Liver (tissue), 9 donors: ENCODE data around the gene TNNT3. TPM values are rescaled to one million over a fixed set of nuclear protein-coding genes. Genes with fewer than 3 reads are reported as not detected.
"Not testable (repeated sequence)": the region's sequence is repeated elsewhere in the genome, so short reads cannot be mapped to it uniquely, and the experiment has no call there.

Experiments
- DNase-seq: peaks from one replicate; pipeline ENCODE4 v3.0.0-alpha.2; 2017; ENCODE audit warnings: low spot score
- H3K27ac ChIP-seq, 2 donors: one replicate each; pipeline ENCODE4 v1.7.0; 2013; ENCODE audit warnings: inconsistent platforms in 2 of 2, low read length in 2 of 2, control low read depth in 1 of 2, low read depth in 1 of 2, mild to moderate bottlenecking in 1 of 2
- H3K27me3 ChIP-seq, 4 donors: one replicate each; pipeline versions ENCODE4 v1.6.1 to v1.7.0; 2013; ENCODE audit warnings: low read length in 3 of 4, inconsistent platforms in 1 of 4, mild to moderate bottlenecking in 1 of 4, moderate library complexity in 1 of 4; ENCODE audit not compliant: control insufficient read depth in 4 of 4, insufficient read depth in 4 of 4
- H3K36me3 ChIP-seq, 4 donors: one replicate each; pipeline versions ENCODE4 v1.6.1 to v1.7.0; 2013; ENCODE audit warnings: low read length in 3 of 4, mild to moderate bottlenecking in 3 of 4, low read depth in 1 of 4, moderate library complexity in 1 of 4; ENCODE audit not compliant: control insufficient read depth in 4 of 4, insufficient read depth in 3 of 4
- H3K4me1 ChIP-seq, 4 donors: one replicate each; pipeline versions ENCODE4 v1.6.1 to v1.7.0; 2013; ENCODE audit warnings: low read length in 3 of 4, mild to moderate bottlenecking in 3 of 4, moderate library complexity in 1 of 4; ENCODE audit not compliant: control insufficient read depth in 4 of 4, insufficient read depth in 4 of 4
- H3K4me3 ChIP-seq, 3 donors: one replicate each; pipeline versions ENCODE4 v1.6.1 to v1.7.0; 2013; ENCODE audit warnings: low read length in 3 of 3, control low read depth in 1 of 3, low read depth in 1 of 3, mild to moderate bottlenecking in 1 of 3
- H3K9ac ChIP-seq, 2 donors: one replicate each; pipeline ENCODE4 v1.7.0; 2013; ENCODE audit warnings: low read length in 2 of 2, mild to moderate bottlenecking in 2 of 2, moderate library complexity in 2 of 2, control low read depth in 1 of 2, low read depth in 1 of 2
- H3K9me3 ChIP-seq, 4 donors: one replicate each; pipeline versions ENCODE4 v1.6.1 to v1.7.0; 2013; ENCODE audit warnings: low read length in 3 of 4; ENCODE audit not compliant: control insufficient read depth in 4 of 4
- ATF3 ChIP-seq: IDR thresholded peaks from 2 replicates; pipeline ENCODE4 v1.6.1; 2016; ENCODE audit warnings: antibody characterized with exemption
- CTCF ChIP-seq: fragments of 150-350 bp; IDR thresholded peaks from 2 replicates; pipeline ENCODE4 v1.5.1; 2017; ENCODE audit warnings: improper control_type of control experiment, low read depth, low read length; ENCODE audit not compliant: missing input control
- EGR1 ChIP-seq, 2 donors: IDR thresholded peaks; 2 replicates each; pipeline ENCODE4 v1.6.1; 2016 to 2018; ENCODE audit warnings: antibody characterized with exemption in 2 of 2, low read depth in 2 of 2
- FOXA1 ChIP-seq: IDR thresholded peaks from 2 replicates; pipeline ENCODE4 v1.6.1; 2016; ENCODE audit warnings: antibody characterized with exemption
- FOXA2 ChIP-seq: IDR thresholded peaks from 2 replicates; pipeline ENCODE4 v1.6.1; 2016; ENCODE audit warnings: antibody characterized with exemption
- GABPA ChIP-seq, 2 donors: IDR thresholded peaks in 1 of 2; conservative IDR thresholded peaks in 1 of 2; 2 replicates each; pipeline ENCODE4 v1.6.1; 2016; ENCODE audit warnings: antibody characterized with exemption in 2 of 2, mild to moderate bottlenecking in 1 of 2, moderate library complexity in 1 of 2
- HNF4A ChIP-seq, 2 donors: conservative IDR thresholded peaks; 2 replicates each; pipeline ENCODE4 v1.6.1; 2016; ENCODE audit warnings: antibody characterized with exemption in 2 of 2, mild to moderate bottlenecking in 2 of 2
- HNF4G ChIP-seq: IDR thresholded peaks from 2 replicates; pipeline ENCODE4 v1.6.1; 2016; ENCODE audit warnings: antibody characterized with exemption
- JUND ChIP-seq, 2 donors: IDR thresholded peaks; 2 replicates each; pipeline ENCODE4 v1.6.1; 2016; ENCODE audit warnings: antibody characterized with exemption in 2 of 2
- MAX ChIP-seq: IDR thresholded peaks from 2 replicates; pipeline ENCODE4 v1.6.1; 2016; ENCODE audit warnings: antibody characterized with exemption
- NR2F2 ChIP-seq: IDR thresholded peaks from 2 replicates; pipeline ENCODE4 v1.6.1; 2016; ENCODE audit warnings: antibody characterized with exemption
- RAD21 ChIP-seq, 2 donors: IDR thresholded peaks; 2 replicates each; pipeline ENCODE4 v1.6.1; 2016; ENCODE audit warnings: antibody characterized with exemption in 2 of 2, mild to moderate bottlenecking in 2 of 2
- REST ChIP-seq: IDR thresholded peaks from 2 replicates; pipeline ENCODE4 v1.6.1; 2016; ENCODE audit warnings: antibody characterized with exemption, mild to moderate bottlenecking
- RXRA ChIP-seq, 2 donors: IDR thresholded peaks; 2 replicates each; pipeline ENCODE4 v1.6.1; 2017 to 2018; ENCODE audit warnings: antibody characterized with exemption in 2 of 2, mild to moderate bottlenecking in 1 of 2
- SP1 ChIP-seq: IDR thresholded peaks from 2 replicates; pipeline ENCODE4 v1.6.1; 2018; ENCODE audit warnings: antibody characterized with exemption, mild to moderate bottlenecking
- TAF1 ChIP-seq: conservative IDR thresholded peaks from 2 replicates; pipeline ENCODE4 v1.6.1; 2016; ENCODE audit warnings: antibody characterized with exemption, mild to moderate bottlenecking
- YY1 ChIP-seq: IDR thresholded peaks from 2 replicates; pipeline ENCODE4 v1.6.1; 2016; ENCODE audit warnings: antibody characterized with exemption, mild to moderate bottlenecking
- ZBTB33 ChIP-seq: IDR thresholded peaks from 2 replicates; pipeline ENCODE4 v1.6.1; 2016; ENCODE audit warnings: antibody characterized with exemption
- WGBS: extraction: QIAGEN DNeasy Blood & Tissue Kit; methylation state at CpG from one replicate; pipeline ENCODE4 v1.1.7; 2013; 5-methylcytosine and 5-hydroxymethylcytosine counted together
- polyA plus RNA-seq, 2 donors: library from polyadenylated mRNA; stranded (reverse) in 1 of 2; unstranded in 1 of 2; fragments of 200-250 nt in 1 of 2; fragments of >200 nt in 1 of 2; fragmentation: Nextera tagmentation in 1 of 2; extraction: Ambion mirVana in 1 of 2; gene quantifications; one replicate each; pipeline versions ENCODE4 v1.2.1 to v1.2.3, GENCODE V29; 2013 to 2015
- total RNA-seq, 2 donors: library from RNA; depleted of rRNA; stranded (reverse); fragments of >200 nt; gene quantifications; one replicate each; pipeline ENCODE4 v1.2.3, GENCODE V29; 2014
- donor health status: healthy.
- donor health status: healthy.
- donor health status: healthy.
- donor health status: healthy.
- donor health status: healthy.

TNNT3 gene
- total and polyA plus RNA-seq, 4 donors: 0.06 to 0.14 TPM; not detected in 2

GRCh38 chr11:1875093-1875850 lies 44.2 kb upstream of the TNNT3 start:
- Histone ChIP-seq H3K9ac (no peak overlapping the region), H3K9me3 (no peaks in the 10 kb centered on the region), H3K4me3 (no peak overlapping the region), H3K36me3 (no peaks in the 10 kb centered on the region), H3K4me1 (peaks cover 0 to 3% (median 0%) of the 10 kb centered on the region in 4 donors), H3K27me3 (no peaks in the 10 kb centered on the region), H3K27ac (peak overlapping the region in 1 of 2 donors; percentile 20)
- 74% methylated on average over 28 of the region's 28 CpGs for WGBS
- TF ChIP-seq EGR1 (IDR thresholded peaks at IDR 0.05; ENCODE audit: low read depth in 2 of 2) (no peak), JUND (IDR thresholded peaks at IDR 0.05) (no peak), ATF3 (no peak), GABPA (IDR thresholded peaks at IDR 0.05 in 1 of 2, conservative IDR thresholded peaks at IDR 0.05 in 1 of 2) (no peak), MAX (no peak), RAD21 (IDR thresholded peaks at IDR 0.05) (no peak), FOXA2 (no peak), ZBTB33 (no peak), TAF1 (no peak), NR2F2 (no peak), HNF4G (no peak), HNF4A (conservative IDR thresholded peaks at IDR 0.05) (no peak), FOXA1 (no peak), CTCF (no peak), RXRA (IDR thresholded peaks at IDR 0.05) (no peak), REST (no peak), YY1 (no peak), SP1 (no peak)
- no peak for DNase-seq

- WGBS: 81% methylated on average over 12 of the region's 13 CpGs
Observed at GRCh38 chr11:1875851-1876301, 43.6 kb upstream of the TNNT3 start.

More at GRCh38 chr11:1875851-1876301, 43.6 kb upstream of the TNNT3 start:
- H3K9me3 ChIP-seq, H3K9ac ChIP-seq, H3K36me3 ChIP-seq, H3K4me1 ChIP-seq, DNase-seq, H3K4me3 ChIP-seq, H3K27me3 ChIP-seq, H3K27ac ChIP-seq: not testable (repeated sequence)
